HG03135 (cell line): Measurements from ENCODE around the gene PPP2R5C.
"Not testable (repeated sequence)": the region's sequence is repeated elsewhere in the genome, so short reads cannot be mapped to it uniquely, and the experiment has no call there.

Experiments used
- ATAC-seq: cut with Tn5 transposase; IDR thresholded peaks from one replicate; pipeline ENCODE4 v1.9.1; 2021; ENCODE audit warnings: mild to moderate bottlenecking, moderate library complexity; ENCODE audit not compliant: unreplicated experiment

PPP2R5C gene

DNA sequence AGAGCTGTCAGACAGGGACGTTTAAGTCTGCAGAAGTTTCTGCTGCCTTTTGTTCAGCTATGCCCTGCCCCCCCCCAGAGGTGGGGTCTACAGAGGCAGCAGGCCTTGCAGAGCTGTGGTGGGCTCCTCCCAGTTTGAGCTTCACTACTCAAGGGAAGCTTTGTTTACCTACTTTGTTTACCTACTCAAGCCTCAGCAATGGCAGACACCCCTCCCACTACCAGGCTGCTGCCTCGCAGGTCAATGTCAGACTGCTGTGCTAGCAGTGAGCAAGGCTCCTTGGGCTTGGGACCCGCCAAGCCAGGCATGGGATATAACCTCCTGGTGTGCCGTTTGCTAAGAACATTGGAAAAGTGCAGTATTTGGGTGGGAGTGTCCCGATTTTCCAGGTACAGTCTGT lies 11.8 kb upstream of the PPP2R5C start:
- not testable (repeated sequence) for ATAC-seq

DNA sequence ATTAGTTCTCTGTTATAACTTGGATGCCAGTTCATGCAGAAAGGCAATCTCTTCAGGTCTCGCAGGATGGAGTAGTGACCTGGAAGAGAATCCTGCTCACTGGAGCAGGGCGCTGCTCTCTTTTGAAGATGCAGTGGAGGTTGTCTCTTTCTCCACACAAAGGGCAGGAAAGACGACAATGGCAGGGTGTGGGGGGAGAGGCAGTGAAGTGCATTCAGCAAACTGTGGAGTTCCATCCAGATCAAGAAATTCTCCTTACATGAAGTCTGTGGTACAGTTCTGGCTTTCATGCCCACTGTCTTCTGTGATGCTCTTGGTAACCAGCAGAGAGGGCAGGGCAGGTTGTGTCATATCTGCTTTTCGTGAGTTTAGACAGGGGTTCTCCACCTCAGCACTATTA lies 6.6 kb upstream of the PPP2R5C start:
- no peak for ATAC-seq

DNA sequence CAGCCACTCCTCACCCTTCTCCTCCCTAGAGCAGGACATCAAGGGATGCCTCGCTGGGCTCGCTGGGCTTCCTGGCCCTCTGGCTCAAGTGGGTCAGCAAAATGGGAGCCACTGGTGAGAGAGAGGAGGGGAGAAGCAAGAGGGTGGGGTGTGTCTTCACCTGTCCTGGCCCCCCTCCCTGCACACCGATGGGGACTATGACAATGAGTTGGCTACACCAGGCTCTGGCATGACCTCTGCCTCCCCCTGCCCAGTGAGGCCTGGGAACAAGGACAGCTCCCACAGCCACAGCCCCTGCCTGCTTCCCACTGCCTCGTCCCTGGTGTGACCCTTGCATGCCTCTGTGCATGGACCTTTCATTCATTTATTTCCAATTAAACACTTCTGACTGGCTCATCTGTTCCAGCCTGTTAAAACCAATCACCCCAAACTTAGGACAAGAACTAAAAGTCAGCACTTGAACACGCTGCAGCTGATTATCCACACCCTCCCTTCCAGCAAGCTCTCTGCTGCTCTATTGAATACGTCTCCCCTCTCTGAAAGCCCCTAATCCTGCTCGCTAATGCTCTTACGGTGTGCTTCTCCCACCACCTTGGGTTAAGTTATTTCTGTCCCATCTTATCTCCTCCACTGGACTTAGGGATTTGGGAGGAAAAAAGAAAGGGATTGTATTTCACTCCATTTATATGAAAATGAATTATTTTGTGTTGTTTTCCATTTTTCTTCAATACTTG lies 5.8 kb upstream of the PPP2R5C start:
- ATAC-seq, result no peak

DNA sequence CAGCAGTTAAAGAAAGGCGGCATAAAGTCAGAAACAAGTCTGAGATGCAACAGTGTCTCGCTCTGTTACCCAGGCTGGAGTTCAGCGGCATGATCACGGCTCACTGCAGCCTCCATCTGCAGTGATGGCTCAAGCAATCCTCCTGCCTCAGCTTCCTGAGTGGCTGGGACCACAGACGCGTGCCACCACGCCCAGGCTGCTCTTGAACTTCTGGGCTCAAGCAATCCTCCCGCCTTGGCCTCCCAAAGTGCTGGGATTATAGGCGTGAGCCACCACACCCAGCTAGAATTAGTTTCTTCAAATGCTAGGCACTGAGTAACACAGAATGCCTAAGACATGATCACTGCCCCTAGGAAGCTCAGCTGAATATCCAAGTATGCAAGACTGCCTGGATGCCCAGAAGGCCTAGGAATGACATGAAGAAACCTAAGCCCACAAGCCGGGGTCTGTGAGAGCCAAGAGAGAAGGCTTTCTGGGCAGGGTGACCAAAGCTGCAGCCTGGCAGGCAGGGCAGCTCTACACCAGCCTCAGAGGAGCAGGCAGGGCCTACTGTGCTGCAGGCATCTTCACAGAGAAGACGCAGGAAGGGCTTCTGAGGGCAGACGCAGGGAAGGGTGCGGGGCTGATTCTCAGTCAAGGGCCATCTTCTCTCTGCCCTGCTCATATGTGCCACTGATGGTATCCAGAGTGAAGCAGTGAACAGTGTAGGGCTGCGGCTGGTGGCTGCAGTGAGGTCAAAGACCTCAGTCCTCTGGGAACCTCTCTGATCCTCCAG lies 4.3 kb upstream of the PPP2R5C start:
- ATAC-seq, result no peak

DNA sequence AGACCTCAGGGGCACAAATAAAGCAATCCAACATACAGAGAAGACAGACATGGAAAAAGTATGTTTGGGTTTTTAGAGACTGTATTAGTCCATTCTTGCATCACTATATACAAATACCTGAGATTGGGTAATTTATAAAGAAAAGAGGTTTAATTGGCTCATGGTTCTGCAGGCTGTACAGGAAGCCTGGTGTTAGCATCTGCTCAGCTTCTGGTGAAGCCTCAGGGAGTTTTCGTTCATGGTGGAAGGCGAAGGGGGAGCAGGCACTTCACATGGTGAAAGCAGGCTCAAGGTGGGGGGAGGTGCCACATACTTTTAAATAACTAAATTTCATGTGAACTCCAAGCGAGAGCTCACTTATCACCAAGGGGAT lies 3.7 kb upstream of the PPP2R5C start:
- no peak for ATAC-seq

DNA sequence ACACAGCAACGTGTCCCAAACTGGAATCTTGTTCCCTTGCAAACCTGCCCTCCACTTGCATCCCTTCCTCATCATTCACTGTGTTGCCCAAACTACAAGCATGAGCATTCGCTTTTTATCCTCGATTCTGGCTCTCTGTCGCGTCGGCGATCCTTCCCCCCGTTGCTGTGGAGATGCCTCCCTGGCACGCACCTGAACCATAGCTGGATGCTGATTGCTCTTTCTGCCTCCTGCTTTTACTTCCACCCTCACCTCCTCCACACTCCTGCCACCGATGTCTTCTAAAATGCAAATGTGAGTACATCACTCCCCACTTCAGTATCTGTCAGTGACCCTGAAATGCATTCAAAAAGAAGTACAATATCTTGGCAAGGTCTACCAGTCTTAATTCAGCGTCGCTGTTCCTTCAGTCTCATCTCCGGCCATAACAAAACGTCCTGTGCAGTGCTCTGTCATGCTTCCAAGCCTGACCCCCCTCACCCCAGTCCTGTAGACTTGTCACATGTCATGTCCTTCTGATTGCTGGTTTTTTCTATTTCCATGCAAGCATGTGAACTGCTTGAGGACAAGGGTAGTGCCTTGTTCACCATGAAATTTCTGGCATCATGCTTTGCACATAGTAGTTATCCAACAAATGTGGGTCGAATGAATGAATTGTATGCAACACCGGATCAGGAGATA lies 2.5 kb upstream of the PPP2R5C start:
- ATAC-seq, result no peak

DNA sequence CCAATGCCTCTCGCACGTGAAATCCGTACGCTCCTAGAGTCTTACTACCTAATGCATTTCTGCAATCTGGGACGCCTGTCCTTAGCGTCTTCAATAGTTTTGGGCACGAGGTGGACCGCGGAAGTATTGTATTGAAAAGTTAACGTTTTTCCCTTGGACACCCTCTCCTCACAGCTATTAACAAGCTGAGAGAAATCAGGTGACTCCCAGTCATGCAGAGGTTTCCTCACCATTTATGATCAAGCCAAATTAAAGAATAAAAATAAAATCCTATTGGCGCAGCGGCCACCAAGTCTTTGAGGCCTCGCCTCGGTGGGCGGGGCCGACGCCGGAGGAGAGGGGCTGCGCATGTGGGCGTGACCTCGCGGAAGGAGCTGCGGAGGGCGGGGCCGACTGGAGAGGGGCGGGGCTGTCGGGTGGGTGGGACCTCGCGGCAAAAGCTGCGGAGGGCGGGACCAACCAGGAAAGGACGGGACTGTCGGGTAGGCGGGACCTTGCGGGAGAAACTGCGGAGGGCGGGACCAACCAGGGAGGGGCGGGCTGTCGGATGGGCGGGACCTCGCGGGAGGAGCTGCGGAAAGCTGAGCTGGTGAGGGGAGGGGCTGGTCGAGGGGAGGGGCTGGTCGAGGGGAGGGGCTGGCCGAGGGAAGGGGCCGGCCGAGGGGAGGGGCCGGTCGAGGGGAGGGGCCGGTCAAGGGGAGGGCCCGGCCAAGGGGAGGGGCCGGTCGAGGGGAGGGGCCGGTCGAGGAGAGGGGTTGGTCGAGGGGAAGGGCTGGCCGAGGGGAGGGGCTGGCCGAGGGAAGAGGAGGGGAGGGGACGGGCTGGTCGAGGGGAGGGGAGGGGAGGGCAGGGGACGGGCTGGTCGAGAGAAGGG lies 1.1 kb upstream of the PPP2R5C start:
- peak; percentile 54 for ATAC-seq

DNA sequence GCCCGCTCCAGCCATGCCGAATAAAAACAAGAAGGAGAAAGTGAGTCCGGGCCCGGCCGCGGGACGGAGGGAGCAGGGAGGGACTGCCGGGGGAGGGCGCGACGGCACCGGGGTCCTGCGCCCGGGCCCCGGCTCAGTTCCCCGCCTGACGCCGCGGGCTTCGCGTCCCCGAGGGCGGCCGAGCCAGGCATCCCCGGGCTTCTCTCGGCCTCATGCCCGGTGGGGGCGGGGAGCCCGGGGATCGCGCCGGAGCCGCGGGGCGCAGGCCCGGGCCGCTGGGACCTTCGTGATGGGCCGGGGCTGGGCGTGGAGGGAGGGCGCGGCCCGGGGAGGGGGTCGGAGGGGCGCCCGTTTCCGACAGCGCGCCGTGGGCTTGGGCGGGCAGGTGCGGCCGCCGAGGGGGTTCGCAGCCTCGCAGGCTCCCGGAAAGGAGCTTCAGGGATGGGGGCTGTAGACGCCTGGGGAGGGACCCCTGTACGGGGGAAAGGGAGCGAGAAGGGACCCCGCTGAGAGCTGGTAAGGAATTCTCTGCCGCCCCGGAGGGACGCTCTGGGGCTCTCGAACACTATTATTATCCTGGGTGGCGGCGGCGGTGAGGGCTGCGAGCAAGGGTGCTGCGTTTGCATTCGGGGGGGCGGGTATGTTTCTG lies 496 bp downstream of the PPP2R5C start:
- ATAC-seq, result peak; percentile 35

DNA sequence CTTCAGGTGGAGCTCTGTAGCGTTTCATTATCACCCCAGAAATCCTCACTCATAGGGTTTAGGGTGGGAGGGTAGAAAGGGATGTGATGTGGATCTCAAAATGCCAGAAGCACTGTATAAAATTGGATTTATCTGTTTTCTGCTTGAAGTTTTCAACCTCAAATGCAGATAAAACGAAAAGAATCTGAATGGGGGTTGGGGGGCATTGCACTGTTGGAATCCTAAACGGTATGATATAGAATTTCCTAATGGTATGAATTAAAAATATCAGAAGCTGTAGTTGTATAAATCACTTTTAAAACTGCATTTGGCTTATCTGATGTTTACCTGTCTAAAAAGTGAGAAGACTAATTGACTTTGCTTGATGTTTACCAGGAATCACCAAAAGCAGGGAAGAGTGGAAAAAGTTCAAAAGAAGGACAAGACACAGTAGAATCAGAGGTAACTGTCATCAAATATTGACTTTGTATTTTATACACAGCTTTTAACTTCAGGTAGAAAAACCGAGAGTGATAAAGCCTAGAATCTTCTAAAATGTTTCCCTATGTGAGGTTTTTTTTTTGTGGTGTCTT lies 1.1 kb downstream of the PPP2R5C start:
- ATAC-seq, result no peak

DNA sequence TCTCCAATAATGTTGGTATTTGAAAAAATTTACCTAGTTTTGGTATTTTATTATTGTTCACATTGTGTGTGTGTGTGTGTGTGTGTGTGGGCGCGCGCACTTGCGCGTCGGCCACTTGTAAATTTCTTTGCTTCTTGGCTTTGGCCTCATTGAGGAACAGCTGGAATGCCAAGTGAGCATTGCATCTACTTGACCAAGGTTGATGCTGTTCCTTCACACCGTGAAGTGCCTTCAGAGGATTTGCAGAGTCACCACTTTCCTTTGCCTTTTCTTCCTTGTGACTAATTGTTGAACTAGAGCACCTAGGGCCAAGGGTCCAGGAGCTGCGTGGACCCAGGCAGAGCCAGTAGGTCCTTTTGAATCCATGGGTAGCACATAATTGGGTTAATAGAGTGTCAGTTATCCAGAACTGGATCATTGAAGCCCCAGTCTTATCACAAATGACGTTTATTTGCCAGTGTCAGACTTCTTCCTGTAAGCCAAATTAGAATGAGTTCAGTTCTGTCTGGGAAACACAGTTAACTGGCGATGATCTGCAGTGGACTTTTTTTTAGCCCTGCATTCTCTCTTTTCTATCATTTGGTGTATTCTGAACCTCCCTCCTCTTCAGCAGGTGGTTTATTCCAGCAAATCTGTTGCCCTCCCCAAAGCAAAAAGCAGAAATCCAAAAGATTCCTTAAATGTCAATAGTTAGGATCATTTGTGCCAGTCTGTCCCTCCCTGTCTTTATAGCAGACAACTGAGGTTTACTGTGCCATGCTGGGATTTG lies 2.6 kb downstream of the PPP2R5C start:
- no peak for ATAC-seq

DNA sequence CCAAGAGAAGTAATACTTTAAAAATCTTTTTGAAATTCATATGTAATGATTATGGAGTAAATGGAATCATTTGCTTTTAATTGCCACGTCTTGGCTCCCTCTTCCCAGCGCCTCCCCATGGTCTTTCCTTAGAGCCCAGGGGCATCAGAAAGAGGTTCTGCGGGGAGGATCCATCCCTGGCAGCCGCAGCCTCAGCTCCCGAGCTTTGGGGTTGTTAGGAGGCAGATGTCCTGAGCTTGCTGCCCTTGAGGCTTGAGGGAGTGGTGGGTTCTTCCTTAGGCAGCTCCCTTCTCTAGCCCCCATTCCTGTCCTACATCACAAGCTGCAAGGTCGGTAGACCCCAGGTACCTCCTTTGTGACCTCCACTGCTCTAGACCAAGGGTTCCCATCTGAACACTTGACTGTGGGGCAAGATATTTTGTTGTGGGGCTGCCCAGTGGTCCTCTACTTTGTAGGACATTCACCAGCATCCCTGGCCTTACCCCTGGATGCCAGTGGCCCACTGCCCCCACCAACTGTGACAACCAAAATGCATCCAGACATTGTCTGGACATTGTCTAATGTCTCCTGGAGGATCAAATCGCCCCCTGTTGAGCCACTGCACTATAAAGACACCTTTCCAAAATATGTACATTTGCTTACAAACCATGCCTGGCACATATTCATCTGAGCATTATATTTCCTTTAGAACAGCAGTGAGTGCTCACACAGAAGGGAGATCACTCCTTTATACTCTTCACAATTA lies 6.3 kb downstream of the PPP2R5C start:
- no peak for ATAC-seq

DNA sequence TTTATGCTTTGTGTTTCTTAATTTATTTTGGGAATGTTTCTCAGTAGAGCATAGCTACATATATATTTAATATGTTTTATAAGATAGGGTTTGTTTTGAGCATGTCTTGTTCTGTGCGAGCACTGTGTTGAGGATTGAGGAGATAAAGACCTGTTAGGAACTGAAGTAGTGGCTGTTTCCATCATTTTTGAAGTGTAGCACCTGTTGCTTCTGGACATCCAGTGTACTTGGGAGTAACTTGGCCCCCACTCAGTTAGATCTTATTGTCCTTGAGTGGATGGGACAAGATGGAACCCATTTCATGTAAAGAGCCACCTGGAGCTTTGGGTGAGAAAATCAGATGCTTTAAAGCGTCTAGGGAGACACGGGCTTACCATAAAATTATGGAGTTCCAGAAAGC lies 8.7 kb downstream of the PPP2R5C start:
- no peak for ATAC-seq

DNA sequence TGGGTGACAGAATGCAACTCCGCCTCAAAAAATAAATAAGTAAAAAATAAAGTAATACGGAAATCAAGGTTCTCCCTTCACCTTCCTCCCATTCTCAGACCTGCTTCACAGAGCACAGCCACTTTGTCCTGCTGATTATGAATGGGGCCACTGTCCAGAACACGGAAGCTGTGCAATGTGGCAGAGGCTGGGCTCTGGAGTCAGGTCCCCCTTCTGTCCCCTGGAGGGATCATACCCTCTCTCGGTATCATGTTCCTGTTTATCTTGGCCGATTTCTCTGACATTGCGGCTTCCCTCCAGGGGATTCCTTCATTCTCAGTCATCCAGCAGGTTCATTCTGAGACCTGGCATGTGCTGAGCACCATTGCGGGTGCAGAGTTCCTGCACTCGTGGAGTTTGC lies 11.3 kb downstream of the PPP2R5C start:
- ATAC-seq, result no peak

DNA sequence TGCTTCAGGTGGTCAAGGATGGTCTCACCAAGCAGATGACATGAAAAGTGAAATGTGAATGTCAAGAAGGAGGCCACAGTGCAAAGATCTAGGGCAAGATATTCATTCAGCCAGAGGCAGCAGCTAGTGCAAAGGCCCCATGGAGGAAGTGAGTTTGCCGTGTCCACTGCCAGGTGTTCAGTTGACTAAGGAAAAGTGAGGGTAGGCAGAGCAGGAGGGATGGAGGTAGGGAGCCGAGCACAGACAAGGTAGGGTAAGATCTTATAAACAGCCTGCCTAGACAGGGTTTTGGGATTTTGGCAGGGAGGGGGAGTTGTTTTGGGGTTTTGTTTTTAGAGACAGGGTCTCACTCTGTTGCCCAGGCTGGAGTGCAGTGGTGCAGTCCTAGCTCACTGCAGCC lies 11.9 kb downstream of the PPP2R5C start:
- no peak for ATAC-seq

DNA sequence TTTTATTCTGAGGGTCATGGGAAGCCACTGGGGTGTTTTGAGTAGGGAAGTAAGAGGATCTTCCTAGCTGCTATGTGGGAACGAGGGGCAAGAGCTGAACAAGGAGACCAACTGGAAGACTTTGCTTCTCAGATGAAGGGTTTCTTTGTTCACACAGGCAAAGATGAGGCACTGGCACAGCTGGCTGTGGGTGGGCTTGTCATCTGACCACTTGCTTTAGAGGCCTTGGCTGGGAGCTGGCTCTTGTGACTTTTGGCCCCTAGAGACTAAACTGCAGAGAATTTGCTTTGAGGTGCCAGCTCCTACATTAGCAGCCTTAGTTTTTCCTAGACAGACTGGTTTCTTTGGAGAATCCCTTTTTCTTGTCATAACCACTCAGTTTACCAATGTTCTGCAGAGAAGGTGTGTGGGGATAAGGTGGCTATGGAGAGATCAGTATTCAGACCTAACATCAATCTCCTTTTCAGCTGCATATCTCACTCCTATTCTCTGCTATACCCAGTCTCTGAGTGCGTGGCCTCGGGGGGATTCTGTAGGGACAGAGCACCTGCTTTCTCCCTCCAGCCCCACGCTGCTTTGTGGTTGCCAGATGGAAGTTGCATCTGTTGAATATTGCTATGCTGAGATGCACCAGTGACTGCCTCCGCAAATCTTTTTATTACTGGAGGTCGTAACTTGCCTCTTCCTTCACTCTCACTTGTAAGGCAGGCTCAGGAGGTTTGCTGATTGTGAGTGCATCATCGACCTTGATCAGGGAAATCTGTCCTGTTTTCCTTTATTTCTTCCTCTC lies 12.7 kb downstream of the PPP2R5C start:
- no peak for ATAC-seq

DNA sequence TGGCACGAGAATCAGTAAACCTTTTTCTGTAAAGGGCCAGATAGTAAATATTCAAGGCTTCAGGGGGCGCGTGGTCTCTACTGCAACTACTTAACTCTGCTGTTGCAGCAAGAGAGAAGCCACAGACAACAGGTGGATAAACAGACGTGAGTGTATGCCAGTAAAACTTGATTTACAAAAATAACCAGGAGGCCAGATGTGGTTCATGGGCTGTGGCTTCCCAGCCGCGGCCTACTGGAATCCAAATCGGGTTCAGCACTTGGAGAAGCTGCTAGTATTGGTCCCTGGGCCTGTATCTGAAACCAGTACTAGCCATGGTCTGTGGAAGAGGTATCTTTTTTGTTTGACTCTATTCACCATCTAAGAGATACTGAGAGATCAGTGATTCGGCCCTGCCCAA lies 13.3 kb downstream of the PPP2R5C start:
- no peak for ATAC-seq

DNA sequence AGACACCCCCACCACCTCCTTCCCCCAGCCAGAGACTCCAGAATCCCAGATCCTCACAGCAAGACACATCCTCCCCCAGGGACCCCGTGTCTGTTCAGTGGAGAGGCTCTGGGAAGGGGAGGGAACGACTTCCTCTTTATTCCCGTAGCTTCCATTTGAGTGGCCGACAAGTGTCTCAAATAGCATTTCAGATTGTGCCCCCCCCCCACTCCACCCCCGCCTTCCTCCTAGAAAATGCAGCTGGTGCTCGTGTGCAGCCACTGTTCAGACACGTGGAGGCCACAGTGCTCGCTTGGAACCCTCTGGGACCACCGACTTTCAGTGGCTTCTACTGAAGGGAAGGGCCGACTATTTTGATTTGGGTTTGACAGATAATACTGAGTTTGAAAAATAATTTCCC lies 14.3 kb downstream of the PPP2R5C start:
- ATAC-seq, result no peak

DNA sequence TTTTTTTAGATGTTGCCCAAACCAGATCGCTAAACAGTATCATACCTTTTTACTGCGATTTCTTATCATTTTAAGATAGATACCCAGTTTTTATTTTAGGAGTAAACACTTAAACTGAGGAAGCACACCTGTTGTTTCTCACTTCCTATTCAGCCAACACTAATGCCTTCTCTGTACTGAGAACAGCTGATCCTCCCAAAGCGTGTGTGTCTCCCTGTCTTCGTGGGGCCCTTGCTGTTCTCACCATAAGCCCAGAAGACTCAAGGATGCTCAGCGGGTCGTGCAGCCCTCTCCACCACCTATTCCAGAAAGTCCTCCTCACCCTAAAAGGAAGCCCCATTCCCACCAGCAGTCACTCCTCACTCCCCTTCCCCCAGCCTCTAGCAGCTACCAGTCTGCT lies 14.8 kb downstream of the PPP2R5C start:
- no peak for ATAC-seq
